Spleen (tissue), 7 donors: ENCODE measurements around the gene TMEM214.

ENCODE experiments used
- POLR2A ChIP-seq, 3 donors: fragments of 450-650 bp; IDR thresholded peaks; one replicate each; pipeline ENCODE4 v1.5.1; 2017; ENCODE audit warnings: antibody characterized with exemption in 3 of 3, mild to moderate bottlenecking in 1 of 3
- TF ChIP-seq, protein P1 (sequence below), 11 experiments: fragments of 200-600 bp in 7 of 11; fragments of 450-650 bp in 4 of 11; sonication (generic) in 4 of 11; IDR thresholded peaks in 8 of 11; conservative IDR thresholded peaks in 3 of 11; 1 replicate in 7 of 11; 2 replicates in 4 of 11; pipeline versions ENCODE4 v1.4.0 to v1.8.0; 2016 to 2021; ENCODE audit warnings: antibody characterized with exemption in 11 of 11, inconsistent platforms in 4 of 11, mild to moderate bottlenecking in 1 of 11
- donor health status: DM: no; HTN: no; CAD: no; lungs with moderate emphysema.
- donor health status: DM: no; HTN: no; CAD: no.
- donor health status: DM: no; HTN: no; CAD: no.

DNA sequence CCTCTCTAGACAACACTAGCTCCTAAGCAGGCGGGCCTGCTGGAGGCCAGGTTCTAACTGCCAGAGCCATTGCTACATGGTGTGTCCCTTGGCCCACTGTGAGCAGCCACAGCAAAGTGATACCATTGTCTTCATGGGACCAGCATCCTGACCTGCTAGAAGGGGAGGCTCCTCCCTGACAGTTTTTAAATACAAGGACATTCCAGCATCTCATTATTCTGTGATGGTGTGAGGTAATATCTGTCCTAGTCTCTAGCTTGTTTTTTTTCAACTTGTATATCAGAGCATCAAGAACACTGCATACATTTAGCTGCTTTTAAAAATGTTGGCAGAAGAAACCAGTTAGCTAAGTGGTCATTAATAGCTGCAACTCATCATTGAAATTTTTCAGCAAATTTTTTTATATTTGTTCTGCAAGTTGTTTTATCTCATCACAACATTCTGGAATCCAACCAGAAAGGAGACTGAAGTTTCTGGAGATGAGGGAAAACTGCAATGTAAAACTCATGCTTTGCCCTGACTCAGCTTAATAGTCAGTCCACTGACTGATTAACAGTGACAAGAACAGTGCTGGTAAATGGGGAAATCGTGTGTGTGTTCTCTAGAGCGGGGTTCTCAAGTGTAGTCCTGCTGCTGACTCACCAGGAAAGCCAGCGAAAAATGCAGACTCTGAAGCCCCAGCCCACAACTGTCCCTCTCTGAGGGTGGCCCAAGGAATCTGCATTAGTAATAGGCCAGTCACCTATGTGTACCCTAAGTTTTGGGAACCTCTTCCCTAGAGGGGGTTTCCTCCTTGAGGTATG, 44.5 kb upstream of the TMEM214 start:
- TF ChIP-seq, protein P1, sequence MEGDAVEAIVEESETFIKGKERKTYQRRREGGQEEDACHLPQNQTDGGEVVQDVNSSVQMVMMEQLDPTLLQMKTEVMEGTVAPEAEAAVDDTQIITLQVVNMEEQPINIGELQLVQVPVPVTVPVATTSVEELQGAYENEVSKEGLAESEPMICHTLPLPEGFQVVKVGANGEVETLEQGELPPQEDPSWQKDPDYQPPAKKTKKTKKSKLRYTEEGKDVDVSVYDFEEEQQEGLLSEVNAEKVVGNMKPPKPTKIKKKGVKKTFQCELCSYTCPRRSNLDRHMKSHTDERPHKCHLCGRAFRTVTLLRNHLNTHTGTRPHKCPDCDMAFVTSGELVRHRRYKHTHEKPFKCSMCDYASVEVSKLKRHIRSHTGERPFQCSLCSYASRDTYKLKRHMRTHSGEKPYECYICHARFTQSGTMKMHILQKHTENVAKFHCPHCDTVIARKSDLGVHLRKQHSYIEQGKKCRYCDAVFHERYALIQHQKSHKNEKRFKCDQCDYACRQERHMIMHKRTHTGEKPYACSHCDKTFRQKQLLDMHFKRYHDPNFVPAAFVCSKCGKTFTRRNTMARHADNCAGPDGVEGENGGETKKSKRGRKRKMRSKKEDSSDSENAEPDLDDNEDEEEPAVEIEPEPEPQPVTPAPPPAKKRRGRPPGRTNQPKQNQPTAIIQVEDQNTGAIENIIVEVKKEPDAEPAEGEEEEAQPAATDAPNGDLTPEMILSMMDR (IDR thresholded peaks at IDR 0.05 in 8 of 11, conservative IDR thresholded peaks at IDR 0.05 in 3 of 11): no peak
- no peak for TF ChIP-seq POLR2A (IDR thresholded peaks at IDR 0.05)
